GM12878 (cell line): Measurements from ENCODE around the gene EMB. TPM values are rescaled to one million over a fixed set of nuclear protein-coding genes. Genes with fewer than 3 reads are reported as not detected.

Experiments used
- ATAC-seq: fragments of 200-7000 bp; cut with Tn5 transposase; 3 replicates; pipeline ENCODE4 v1.9.1; 2020; ENCODE audit warnings: mild to moderate bottlenecking, moderate library complexity
- BruUV-seq: library from RNA; stranded (reverse); fragments of 400-500 nt; replicated peaks from 2 replicates; lab custom pipeline; 2021; lab: Mats Ljungman, UMichigan
- CTCF ChIA-PET: fragments of 300-600 bp; sonication (Branson Sonifier 250); formaldehyde crosslinking; extraction: SDS; loops from one replicate; lab custom pipeline; 2021; ENCODE audit warnings: inconsistent platforms; lab: Yijun Ruan, JAX
- POLR2A ChIA-PET: fragments of 350-600 bp; formaldehyde crosslinking; extraction: SDS; loops from one replicate; lab custom pipeline; 2021; ENCODE audit warnings: inconsistent platforms; lab: Charles Lee
- RAD21 ChIA-PET: fragments of 300-600 bp; sonication (Branson Sonifier 250); formaldehyde crosslinking; loops from one replicate; lab custom pipeline; 2023; ENCODE audit warnings: antibody characterized with exemption; ENCODE audit not compliant: unreplicated experiment; lab: Charles Lee
- SMC1A ChIA-PET: fragments of 300-600 bp; sonication (Branson Sonifier 250); formaldehyde crosslinking; loops from one replicate; lab custom pipeline; 2023; ENCODE audit not compliant: unreplicated experiment, uncharacterized antibody; lab: Charles Lee
- DNase-seq: peaks from one replicate; pipeline ENCODE4 v3.0.0-alpha.2; 2011; ENCODE audit warnings: low read depth, low spot score
- FAIRE-seq: peaks from 3 replicates; lab custom pipeline; 2011; peaks lifted over from hg19 to GRCh38; lab: Jason Lieb, UNC
- H2AFZ ChIP-seq: 2 replicates; pipeline ENCODE4 v1.6.0; 2011; ENCODE audit warnings: low read depth, low read length, control low read depth; ENCODE audit not compliant: control insufficient read depth
- H3K27ac ChIP-seq: 2 replicates; pipeline ENCODE4 v1.5.1; 2011; ENCODE audit warnings: control low read depth; ENCODE audit not compliant: control insufficient read depth, insufficient read depth
- H3K27me3 ChIP-seq, 2 experiments: replicated peaks in 1 of 2; 2 replicates each; pipeline versions ENCODE4 v1.6.0 to v1.6.1; 2011; ENCODE audit warnings: low read length in 1 of 2; ENCODE audit not compliant: control insufficient read depth in 2 of 2, insufficient read depth in 2 of 2
- H3K36me3 ChIP-seq, 2 experiments: 2 replicates each; pipeline ENCODE4 v1.5.1; 2011; ENCODE audit warnings: low read length in 1 of 2; ENCODE audit not compliant: control insufficient read depth in 2 of 2, insufficient read depth in 2 of 2
- H3K4me1 ChIP-seq: 2 replicates; pipeline ENCODE4 v1.6.1; 2011; ENCODE audit warnings: mild to moderate bottlenecking, low read length, moderate library complexity, mixed read lengths; ENCODE audit not compliant: control insufficient read depth, insufficient read depth
- H3K4me2 ChIP-seq: 2 replicates; pipeline ENCODE4 v1.6.0; 2011; ENCODE audit warnings: control low read depth; ENCODE audit not compliant: control insufficient read depth, insufficient read depth
- H3K4me3 ChIP-seq: fragments of 200-600 bp; sonication (generic); 2 replicates; pipeline ENCODE4 v1.5.1; 2016
- H3K79me2 ChIP-seq: 2 replicates; pipeline ENCODE4 v1.6.0; 2011; ENCODE audit warnings: low read length; ENCODE audit not compliant: control insufficient read depth, insufficient read depth
- H3K9ac ChIP-seq: 2 replicates; pipeline ENCODE4 v1.8.0; 2011; ENCODE audit warnings: low read length, control low read depth, mixed read lengths; ENCODE audit not compliant: control insufficient read depth, insufficient read depth
- H3K9me3 ChIP-seq: replicated peaks from 3 replicates; pipeline ENCODE4 v1.5.1; 2011; ENCODE audit warnings: mild to moderate bottlenecking, low read length; ENCODE audit not compliant: control insufficient read depth, insufficient read depth
- H4K20me1 ChIP-seq: 2 replicates; pipeline ENCODE4 v1.6.0; 2011; ENCODE audit not compliant: control insufficient read depth, insufficient read depth
- CBX3 ChIP-seq: fragments of 200-600 bp; sonication (generic); IDR thresholded peaks from 2 replicates; pipeline ENCODE4 v1.6.1; 2016; ENCODE audit warnings: low read depth, borderline replicate concordance
- ETV6 ChIP-seq, 2 experiments: fragments of 450-650 bp in 1 of 2; IDR thresholded peaks in 1 of 2; conservative IDR thresholded peaks in 1 of 2; 2 replicates each; pipeline ENCODE4 v1.6.1; 2014; ENCODE audit warnings: antibody characterized with exemption in 1 of 2, borderline replicate concordance in 1 of 2, low read depth in 1 of 2, mild to moderate bottlenecking in 1 of 2, moderate library complexity in 1 of 2
- ZNF274 ChIP-seq: IDR thresholded peaks from one replicate; pipeline ENCODE4 v1.8.0; 2011; ENCODE audit not compliant: insufficient read length, insufficient read depth
- WGBS: methylation state at CpG from one replicate; pipeline ENCODE4 v1.1.6; 2016; ENCODE audit warnings: low lambda C conversion rate; ENCODE audit not compliant: insufficient replicate concordance, insufficient coverage; ENCODE audit errors: missing lambda C conversion rate; 5-methylcytosine and 5-hydroxymethylcytosine counted together
- in situ Hi-C: fragments of 300-500 bp; cut with MboI; formaldehyde crosslinking; loops from 9 replicates; pipeline ENCODE4 v1.14.3; 2018; ENCODE audit warnings: mixed read lengths
- intact Hi-C: fragments of 100-400 bp; cut with micrococcal nuclease; formaldehyde crosslinking; loops from one replicate; pipeline ENCODE4 v1.14.2; 2022; ENCODE audit not compliant: unreplicated experiment
- polyA plus RNA-seq, 11 experiments: library from polyadenylated mRNA; depleted of rRNA in 4 of 11; unstranded in 6 of 11; stranded (reverse) in 5 of 11; fragments of >200 nt; fragmentation: Nextera tagmentation in 4 of 11; fragmentation: Illumina TruSeq in 1 of 11; extraction: Ambion mirVana in 4 of 11; extraction: Trizol in 1 of 11; gene quantifications; 1 replicate in 1 of 11; 2 replicates in 10 of 11; pipeline versions ENCODE4 v1.2.1 to v1.2.3, GENCODE V29; 2011 to 2016; ENCODE audit warnings: inconsistent platforms in 2 of 11, missing spikeins in 2 of 11, low read depth in 1 of 11
- total RNA-seq, 4 experiments: library from RNA; depleted of rRNA in 3 of 4; stranded (reverse); fragments of >200 nt in 3 of 4; fragmentation: Illumina TruSeq in 1 of 4; extraction: Trizol in 1 of 4; gene quantifications; 2 replicates each; pipeline versions ENCODE4 v1.2.1 to v1.2.3, GENCODE V29; 2013 to 2021
- TF ChIP-seq, protein P1 (sequence below): fragments of 450-650 bp; formaldehyde crosslinking; IDR thresholded peaks from 2 replicates; pipeline ENCODE4 v1.5.0; 2022; ENCODE audit warnings: mild to moderate bottlenecking, missing genetic modification characterization

EMB gene
- total and polyA plus RNA-seq, 10 of the 15 experiments (the other 5 are each of a cell fraction or from before 2014, with no cell fraction given): 7.0 to 48.9 (median 37.7) TPM

GRCh38 chr5:50406877-50407276 is 34.2 kb downstream of the EMB start:
- H3K36me3 ChIP-seq: no peaks in the 10 kb centered on the region
- no peak overlapping the region for H2AFZ ChIP-seq
- H3K27me3 ChIP-seq: no peaks in the 10 kb centered on the region
- intact Hi-C loops: no loop called here
- H3K4me3 ChIP-seq: no peak overlapping the region
- no peak for DNase-seq
- RAD21 ChIA-PET: no interaction called here
- TF ChIP-seq ZNF274 (no peak), ETV6 (conservative IDR thresholded peaks at IDR 0.05 in 1 of 2, IDR thresholded peaks at IDR 0.05 in 1 of 2; ENCODE audit: borderline replicate concordance in 1 of 2, low read depth in 1 of 2) (no peak), CBX3 (no peak)
- TF ChIP-seq, protein P1, sequence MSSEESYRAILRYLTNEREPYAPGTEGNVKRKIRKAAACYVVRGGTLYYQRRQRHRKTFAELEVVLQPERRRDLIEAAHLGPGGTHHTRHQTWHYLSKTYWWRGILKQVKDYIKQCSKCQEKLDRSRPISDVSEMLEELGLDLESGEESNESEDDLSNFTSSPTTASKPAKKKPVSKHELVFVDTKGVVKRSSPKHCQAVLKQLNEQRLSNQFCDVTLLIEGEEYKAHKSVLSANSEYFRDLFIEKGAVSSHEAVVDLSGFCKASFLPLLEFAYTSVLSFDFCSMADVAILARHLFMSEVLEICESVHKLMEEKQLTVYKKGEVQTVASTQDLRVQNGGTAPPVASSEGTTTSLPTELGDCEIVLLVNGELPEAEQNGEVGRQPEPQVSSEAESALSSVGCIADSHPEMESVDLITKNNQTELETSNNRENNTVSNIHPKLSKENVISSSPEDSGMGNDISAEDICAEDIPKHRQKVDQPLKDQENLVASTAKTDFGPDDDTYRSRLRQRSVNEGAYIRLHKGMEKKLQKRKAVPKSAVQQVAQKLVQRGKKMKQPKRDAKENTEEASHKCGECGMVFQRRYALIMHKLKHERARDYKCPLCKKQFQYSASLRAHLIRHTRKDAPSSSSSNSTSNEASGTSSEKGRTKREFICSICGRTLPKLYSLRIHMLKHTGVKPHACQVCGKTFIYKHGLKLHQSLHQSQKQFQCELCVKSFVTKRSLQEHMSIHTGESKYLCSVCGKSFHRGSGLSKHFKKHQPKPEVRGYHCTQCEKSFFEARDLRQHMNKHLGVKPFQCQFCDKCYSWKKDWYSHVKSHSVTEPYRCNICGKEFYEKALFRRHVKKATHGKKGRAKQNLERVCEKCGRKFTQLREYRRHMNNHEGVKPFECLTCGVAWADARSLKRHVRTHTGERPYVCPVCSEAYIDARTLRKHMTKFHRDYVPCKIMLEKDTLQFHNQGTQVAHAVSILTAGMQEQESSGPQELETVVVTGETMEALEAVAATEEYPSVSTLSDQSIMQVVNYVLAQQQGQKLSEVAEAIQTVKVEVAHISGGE (CRISPR knock-in tag): no peak
- H3K9ac ChIP-seq: no peak overlapping the region
- no peaks in the 10 kb centered on the region for H4K20me1 ChIP-seq
- no peak overlapping the region for H3K27ac ChIP-seq
- FAIRE-seq: no peak
- in situ Hi-C loops: no loop called here
- H3K4me2 ChIP-seq: no peak overlapping the region
- POLR2A ChIA-PET: no interaction called here
- CTCF ChIA-PET: no interaction called here
- SMC1A ChIA-PET: no interaction called here
- no peaks in the 10 kb centered on the region for H3K79me2 ChIP-seq
- 100% methylated on average over 1 of the region's 1 CpG for WGBS
- H3K9me3 ChIP-seq: no peaks in the 10 kb centered on the region
- no TSS peak for BruUV-seq
- ATAC-seq: no peak
- no peaks in the 10 kb centered on the region for H3K4me1 ChIP-seq
